ENCODE results near the gene NTN3.

NTN3 gene

GRCh38 chr16:2473999-2474876, 3.1 kb downstream of the NTN3 start:
- Histone ChIP-seq H2AFZ (ENCODE audit: low read depth, low read length) (peak overlapping the region; percentile 72), H3K27ac (ENCODE audit: low read length, poor library complexity, severe bottlenecking) (no peak overlapping the region), H3K4me3 (ENCODE audit: insufficient read depth in 1 of 2, low read depth in 1 of 2, low read length in 2 of 2) (peak overlapping the region; percentile 77 to 83), H2BK120ac (ENCODE audit: low read depth, low read length) (peak overlapping the region; percentile 95), H2BK15ac (ENCODE audit: low read depth, poor library complexity, severe bottlenecking) (peak overlapping the region; percentile 86), H3K23ac (ENCODE audit: low read length in 2 of 2) (peak overlapping the region in 1 of 2 experiments; percentile 94), H3K9ac (ENCODE audit: low read length) (peak overlapping the region; percentile 84), H3K79me1 (replicated peaks; ENCODE audit: low read length, poor library complexity, severe bottlenecking) (peaks cover 19% of the 10 kb centered on the region), H3K18ac (ENCODE audit: low read depth in 1 of 2, low read length in 2 of 2) (peak overlapping the region; percentile 75 to 99), H3K9me3 (ENCODE audit: control insufficient read depth, low read length) (no peaks in the 10 kb centered on the region), H3K36me3 (ENCODE audit: control insufficient read depth in 1 of 2, insufficient read depth in 2 of 2, low read depth in 1 of 2, low read length in 2 of 2) (peaks cover 0 to 6% of the 10 kb centered on the region in 2 experiments), H2BK5ac (ENCODE audit: low read depth, low read length, poor library complexity, severe bottlenecking) (no peak overlapping the region), H2BK12ac (ENCODE audit: low read length in 2 of 2) (peak overlapping the region in 1 of 2 experiments; percentile 88), H2AK5ac (ENCODE audit: low read length, severe bottlenecking) (no peak overlapping the region), H3K14ac (ENCODE audit: low read length in 2 of 2) (peak overlapping the region in 1 of 2 experiments; percentile 98), H3K27me3 (ENCODE audit: control insufficient read depth in 1 of 2, insufficient read depth in 1 of 2, low read length in 2 of 2) (peaks cover 18 to 30% of the 10 kb centered on the region in 2 experiments), H4K8ac (ENCODE audit: low read length) (peak overlapping the region; percentile 88), H3K4me1 (ENCODE audit: control insufficient read depth, insufficient read depth, low read depth, low read length) (peaks cover 47% of the 10 kb centered on the region), H4K91ac (ENCODE audit: low read length) (peak overlapping the region; percentile 84), H3K4me2 (ENCODE audit: low read length, poor library complexity, severe bottlenecking) (peak overlapping the region; percentile 91), H3K4ac (ENCODE audit: low read depth in 1 of 2, low read length in 2 of 2) (peak overlapping the region; percentile 81 to 84)
- under 1% methylated on average over 83 of the region's 100 CpGs for WGBS
- DNase-seq = peak; percentile 54

DNA sequence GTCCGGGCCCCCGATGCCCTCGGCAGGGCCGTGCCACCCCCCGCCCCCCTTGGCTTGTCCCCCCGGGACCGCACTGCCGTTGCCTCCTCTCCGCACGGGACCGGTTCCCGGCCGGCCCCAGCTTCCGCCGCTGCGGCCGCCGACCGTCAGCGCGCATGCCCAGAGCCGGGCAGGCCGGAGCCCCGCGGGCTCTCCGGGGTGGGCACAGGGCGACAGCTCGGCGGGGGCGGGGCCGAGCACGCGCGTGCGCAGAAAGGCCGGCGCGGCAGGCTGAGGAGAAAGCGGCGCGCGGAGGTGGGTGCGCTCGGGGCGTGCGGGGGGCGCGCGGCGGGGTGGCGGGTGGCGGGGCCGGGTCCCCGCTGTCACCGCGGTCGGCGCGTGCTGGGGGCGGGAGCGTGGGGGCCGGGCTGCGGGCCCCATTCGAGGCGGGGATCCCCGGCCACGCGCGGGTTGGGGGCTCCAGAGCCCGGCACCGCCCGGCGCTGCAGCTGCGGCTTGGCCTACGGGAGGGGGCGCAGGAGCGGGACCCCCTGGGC, 3.8 kb downstream of the NTN3 start, which contains the start of gene TBC1D24:
TBC1D24 (plus strand) TSS at position 251 of the 536 bp plus-strand sequence. CDS start 21,022 bp downstream, outside the sequence.
- H2BK12ac ChIP-seq (ENCODE audit: low read length in 2 of 2) = peak within 1 kb of the TSS in 1 of 2 experiments; percentile 88
- peak within 1 kb of the TSS; percentile 81 to 84 for H3K4ac ChIP-seq (ENCODE audit: low read depth in 1 of 2, low read length in 2 of 2)
- peak within 1 kb of the TSS; percentile 84 for H4K91ac ChIP-seq (ENCODE audit: low read length)
- H3K9me3 ChIP-seq (ENCODE audit: control insufficient read depth, low read length) = no peaks in the 10 kb centered on the region
- WGBS = under 1% methylated on average over 34 of the region's 77 CpGs
- peak within 1 kb of the TSS; percentile 72 for H2AFZ ChIP-seq (ENCODE audit: low read depth, low read length)
- H3K79me1 ChIP-seq (replicated peaks; ENCODE audit: low read length, poor library complexity, severe bottlenecking) = peaks cover 22% of the 10 kb centered on the region
- H3K9ac ChIP-seq (ENCODE audit: low read length) = peak within 1 kb of the TSS; percentile 84
- peak within 1 kb of the TSS; percentile 91 for H3K4me2 ChIP-seq (ENCODE audit: low read length, poor library complexity, severe bottlenecking)
- H3K23ac ChIP-seq (ENCODE audit: low read length in 2 of 2) = peak within 1 kb of the TSS in 1 of 2 experiments; percentile 94
- H2BK15ac ChIP-seq (ENCODE audit: low read depth, poor library complexity, severe bottlenecking) = peak within 1 kb of the TSS; percentile 87
- H3K4me3 ChIP-seq (ENCODE audit: insufficient read depth in 1 of 2, low read depth in 1 of 2, low read length in 2 of 2) = peak within 1 kb of the TSS; percentile 77 to 83
- peak within 1 kb of the TSS; percentile 95 for H2BK120ac ChIP-seq (ENCODE audit: low read depth, low read length)
- H3K18ac ChIP-seq (ENCODE audit: low read depth in 1 of 2, low read length in 2 of 2) = peak within 1 kb of the TSS; percentile 75 to 99
- H2BK5ac ChIP-seq (ENCODE audit: low read depth, low read length, poor library complexity, severe bottlenecking) = no peak within 1 kb of the TSS
- H3K14ac ChIP-seq (ENCODE audit: low read length in 2 of 2) = peak within 1 kb of the TSS in 1 of 2 experiments; percentile 98
- H3K4me1 ChIP-seq (ENCODE audit: control insufficient read depth, insufficient read depth, low read depth, low read length) = peaks cover 45% of the 10 kb centered on the region
- no peak within 1 kb of the TSS for H3K27ac ChIP-seq (ENCODE audit: low read length, poor library complexity, severe bottlenecking)
- peak within 1 kb of the TSS; percentile 88 for H4K8ac ChIP-seq (ENCODE audit: low read length)
- peaks cover 0 to 10% of the 10 kb centered on the region in 2 experiments for H3K36me3 ChIP-seq (ENCODE audit: control insufficient read depth in 1 of 2, insufficient read depth in 2 of 2, low read depth in 1 of 2, low read length in 2 of 2)
- peak; percentile 78 for DNase-seq
- no peak within 1 kb of the TSS for H2AK5ac ChIP-seq (ENCODE audit: low read length, severe bottlenecking)
- peaks cover 11 to 25% of the 10 kb centered on the region in 2 experiments for H3K27me3 ChIP-seq (ENCODE audit: control insufficient read depth in 1 of 2, insufficient read depth in 1 of 2, low read length in 2 of 2)

GRCh38 chr16:2475413-2476344, 4.6 kb downstream of the NTN3 start:
- Histone ChIP-seq H3K18ac (ENCODE audit: low read depth in 1 of 2, low read length in 2 of 2) (peak overlapping the region; percentile 53 to 83), H3K4me2 (ENCODE audit: low read length, poor library complexity, severe bottlenecking) (peak overlapping the region; percentile 89), H4K8ac (ENCODE audit: low read length) (no peak overlapping the region), H3K79me1 (replicated peaks; ENCODE audit: low read length, poor library complexity, severe bottlenecking) (peaks cover 24% of the 10 kb centered on the region), H3K9ac (ENCODE audit: low read length) (peak overlapping the region; percentile 71), H3K27ac (ENCODE audit: low read length, poor library complexity, severe bottlenecking) (no peak overlapping the region), H3K4me1 (ENCODE audit: control insufficient read depth, insufficient read depth, low read depth, low read length) (peaks cover 41% of the 10 kb centered on the region), H2AFZ (ENCODE audit: low read depth, low read length) (peak overlapping the region; percentile 62), H2BK12ac (ENCODE audit: low read length in 2 of 2) (no peak overlapping the region), H3K23ac (ENCODE audit: low read length in 2 of 2) (peak overlapping the region in 1 of 2 experiments; percentile 17), H2BK5ac (ENCODE audit: low read depth, low read length, poor library complexity, severe bottlenecking) (no peak overlapping the region), H3K27me3 (ENCODE audit: control insufficient read depth in 1 of 2, insufficient read depth in 1 of 2, low read length in 2 of 2) (peaks cover 4 to 18% of the 10 kb centered on the region in 2 experiments), H3K9me3 (ENCODE audit: control insufficient read depth, low read length) (no peaks in the 10 kb centered on the region), H3K14ac (ENCODE audit: low read length in 2 of 2) (peak overlapping the region in 1 of 2 experiments; percentile 53), H3K36me3 (ENCODE audit: control insufficient read depth in 1 of 2, insufficient read depth in 2 of 2, low read depth in 1 of 2, low read length in 2 of 2) (peaks cover 0 to 10% of the 10 kb centered on the region in 2 experiments), H2AK5ac (ENCODE audit: low read length, severe bottlenecking) (no peak overlapping the region), H2BK15ac (ENCODE audit: low read depth, poor library complexity, severe bottlenecking) (peak overlapping the region; percentile 87), H2BK120ac (ENCODE audit: low read depth, low read length) (no peak overlapping the region), H4K91ac (ENCODE audit: low read length) (no peak overlapping the region), H3K4me3 (ENCODE audit: insufficient read depth in 1 of 2, low read depth in 1 of 2, low read length in 2 of 2) (peak overlapping the region; percentile 74 to 78), H3K4ac (ENCODE audit: low read depth in 1 of 2, low read length in 2 of 2) (peak overlapping the region in 1 of 2 experiments; percentile 72)
- no peak for DNase-seq
- 21% methylated on average over 44 of the region's 55 CpGs for WGBS

Measured in mesenchymal stem cell (in vitro differentiated cells and primary cell).